Lower leg skin (tissue), 3 donors: Measurements from ENCODE around the gene ZBTB7C.

Experiments used
- CTCF ChIP-seq, 3 donors: fragments of 450-650 bp; IDR thresholded peaks; one replicate each; pipeline ENCODE4 v1.5.1; 2016; ENCODE audit warnings: antibody characterized with exemption in 3 of 3, mild to moderate bottlenecking in 3 of 3, moderate library complexity in 2 of 3
- POLR2A ChIP-seq, 2 donors: fragments of 450-650 bp; IDR thresholded peaks; one replicate each; pipeline ENCODE4 v1.6.1; 2016 to 2017; ENCODE audit warnings: antibody characterized with exemption in 2 of 2, mild to moderate bottlenecking in 1 of 2, moderate library complexity in 1 of 2

DNA sequence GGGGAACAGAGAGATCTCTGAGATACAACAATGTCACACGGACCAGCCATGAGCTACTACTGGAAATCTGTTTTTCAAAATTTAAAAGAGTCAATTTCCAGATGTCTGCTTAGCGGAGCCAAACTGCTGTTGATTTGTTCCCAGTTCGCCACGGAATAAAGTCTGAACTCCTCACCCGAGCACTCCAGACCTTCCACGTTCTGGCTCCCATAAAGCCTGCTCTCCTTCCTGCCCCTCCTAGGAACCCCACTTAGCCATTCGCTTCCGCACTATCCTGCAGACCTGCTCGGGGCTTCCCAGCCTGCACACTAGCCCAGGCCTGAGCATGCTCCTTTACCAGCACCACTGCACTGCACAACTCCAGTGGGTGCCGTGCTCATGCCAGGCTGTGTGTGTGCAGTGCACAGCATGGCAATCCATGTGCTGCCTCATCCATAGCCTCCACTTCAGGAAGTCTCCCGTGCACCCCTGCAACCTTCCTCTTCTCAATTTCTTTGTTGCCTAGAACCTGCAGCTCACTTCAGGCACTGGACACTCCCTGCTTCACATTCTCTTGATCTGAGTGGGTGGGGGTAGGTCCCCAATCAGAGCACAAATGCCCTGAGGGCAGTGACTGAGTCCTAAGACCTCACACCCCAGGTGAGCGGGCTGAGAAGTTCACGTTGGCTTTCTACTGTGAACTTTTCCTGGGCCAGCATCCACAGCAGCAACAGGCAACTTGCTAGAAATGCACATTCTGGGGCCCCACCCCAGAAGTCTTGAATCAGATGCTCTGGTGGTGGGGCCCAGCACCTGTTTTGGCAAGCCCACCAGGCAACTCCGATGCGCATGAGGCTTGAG is 53.7 kb downstream of the ZBTB7C start:
- no peak for TF ChIP-seq CTCF (IDR thresholded peaks at IDR 0.05)
- TF ChIP-seq POLR2A (IDR thresholded peaks at IDR 0.05), result no peak
